ENCODE measurements around the gene RASAL3.

DNA sequence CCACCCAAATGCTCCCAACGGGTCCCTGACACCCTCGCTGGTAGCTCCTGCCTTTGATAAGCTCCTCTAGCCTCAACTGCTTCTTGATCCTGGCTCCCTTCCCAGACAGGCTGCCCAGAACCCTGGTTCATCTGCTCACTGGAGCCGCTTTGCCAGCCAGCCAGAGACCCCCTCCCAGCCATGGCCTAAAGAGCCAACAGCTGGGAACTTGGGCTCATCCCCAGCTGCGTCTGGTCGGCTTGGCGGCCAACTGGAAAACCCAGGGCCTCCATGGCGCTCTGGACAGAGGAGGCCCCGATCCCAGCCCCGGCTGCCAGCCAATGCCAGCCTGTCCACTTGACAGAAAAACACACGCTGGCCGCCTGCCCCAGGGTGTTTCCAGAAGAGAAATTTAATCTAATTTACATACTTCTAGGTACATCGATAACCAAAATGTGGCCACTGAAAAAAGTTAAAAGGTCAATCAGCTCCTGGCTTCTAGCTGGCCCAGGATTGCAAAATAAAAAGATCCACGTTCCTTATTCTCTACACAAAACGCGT lies 42.6 kb downstream of the RASAL3 start:
- no peak for TF ChIP-seq CTCF (IDR thresholded peaks at IDR 0.05 in 2 of 3, conservative IDR thresholded peaks at IDR 0.05 in 1 of 3; ENCODE audit: borderline replicate concordance in 1 of 3, insufficient read depth in 1 of 3, low read depth in 2 of 3, low read length in 2 of 3)
- TF ChIP-seq RAD21 (IDR thresholded peaks at IDR 0.05; ENCODE audit: low read depth): no peak
- no peak for TF ChIP-seq EZH2 (IDR thresholded peaks at IDR 0.05)
- TF ChIP-seq SP1 (IDR thresholded peaks at IDR 0.05; ENCODE audit: low read depth): no peak
- TF ChIP-seq SIN3A (IDR thresholded peaks at IDR 0.05; ENCODE audit: low read depth): no peak
- no peak for TF ChIP-seq SRF (IDR thresholded peaks at IDR 0.05; ENCODE audit: low read depth)
- no peak for TF ChIP-seq ATF3 (IDR thresholded peaks at IDR 0.05)
